PC-9 (cell line): ENCODE results near the gene SLAMF8. TPM values are rescaled to one million over a fixed set of nuclear protein-coding genes. Genes with fewer than 3 reads are reported as not detected.
A peak's percentile ranks its signal among the peaks of the same experiment; 100 is the strongest.

Source experiments
- BruUV-seq: library from RNA; stranded (reverse); fragments of 400-500 nt; replicated peaks from 2 replicates; lab custom pipeline; 2021; lab: Mats Ljungman, UMichigan
- CTCF ChIA-PET: fragments of 300-600 bp; sonication (Branson Sonifier 250); formaldehyde crosslinking; loops from one replicate; lab custom pipeline; 2022; ENCODE audit warnings: antibody characterized with exemption; lab: Charles Lee
- POLR2A ChIA-PET: fragments of 300-600 bp; sonication (Branson Sonifier 250); formaldehyde crosslinking; loops from one replicate; lab custom pipeline; 2022; ENCODE audit warnings: antibody characterized with exemption; ENCODE audit not compliant: unreplicated experiment; lab: Charles Lee
- DNase-seq, 2 experiments: peaks; one replicate each; pipeline versions ENCODE4 v3.0.0 to v3.0.0-alpha.2; 2015 to 2022; ENCODE audit warnings: mixed read lengths in 1 of 2
- H2AFZ ChIP-seq: fragments of 200-600 bp; sonication (generic); 2 replicates; pipeline ENCODE4 v1.8.1; 2017; ENCODE audit warnings: antibody characterized with exemption
- H3F3A ChIP-seq: fragments of 200-600 bp; sonication (generic); 2 replicates; pipeline ENCODE4 v1.8.1; 2017; ENCODE audit warnings: antibody characterized with exemption, mild to moderate bottlenecking, low read depth; ENCODE audit not compliant: insufficient read depth
- H3K27ac ChIP-seq: fragments of 200-600 bp; sonication (generic); 2 replicates; pipeline ENCODE4 v1.6.1; 2016; ENCODE audit warnings: mixed run types
- H3K27me3 ChIP-seq: fragments of 200-600 bp; sonication (generic); 2 replicates; pipeline ENCODE4 v1.6.1; 2016; ENCODE audit warnings: low read depth, mixed run types; ENCODE audit not compliant: insufficient read depth
- H3K36me3 ChIP-seq: fragments of 200-600 bp; sonication (generic); 2 replicates; pipeline ENCODE4 v1.6.1; 2016; ENCODE audit warnings: low read depth, mixed run types
- H3K4me1 ChIP-seq: fragments of 200-600 bp; sonication (generic); replicated peaks from 2 replicates; pipeline ENCODE4 v1.6.1; 2016; ENCODE audit warnings: mixed run types; ENCODE audit not compliant: insufficient read depth
- H3K4me2 ChIP-seq: fragments of 200-600 bp; sonication (generic); 2 replicates; pipeline ENCODE4 v1.6.1; 2017; ENCODE audit warnings: mixed run types
- H3K4me3 ChIP-seq: fragments of 200-600 bp; sonication (generic); 2 replicates; pipeline ENCODE4 v1.6.1; 2016; ENCODE audit warnings: mixed run types
- H3K79me2 ChIP-seq: fragments of 200-600 bp; sonication (generic); 2 replicates; pipeline ENCODE4 v1.6.1; 2017; ENCODE audit warnings: low read depth, mixed run types
- H3K9me2 ChIP-seq: fragments of 200-600 bp; sonication (generic); 2 replicates; pipeline ENCODE4 v1.8.1; 2017; ENCODE audit warnings: mild to moderate bottlenecking; ENCODE audit not compliant: insufficient read depth
- H3K9me3 ChIP-seq: fragments of 200-600 bp; sonication (generic); 2 replicates; pipeline ENCODE4 v1.8.1; 2016; ENCODE audit warnings: low read depth; ENCODE audit not compliant: insufficient read depth
- H4K20me1 ChIP-seq: fragments of 200-600 bp; sonication (generic); 2 replicates; pipeline ENCODE4 v1.8.1; 2017; ENCODE audit not compliant: insufficient read depth
- EZH2 ChIP-seq: fragments of 200-600 bp; sonication (generic); IDR thresholded peaks from 2 replicates; pipeline ENCODE4 v1.8.0; 2017; ENCODE audit warnings: antibody characterized with exemption, low read depth
- intact Hi-C: fragments of 100-400 bp; cut with micrococcal nuclease; formaldehyde crosslinking; loops from one replicate; pipeline ENCODE4 v1.10.0; 2022; ENCODE audit not compliant: unreplicated experiment
- total RNA-seq: library from RNA; stranded (reverse); gene quantifications from 2 replicates; pipeline ENCODE4 v1.2.3, GENCODE V29; 2021
- TF ChIP-seq, protein P1 (sequence below): fragments of 200-600 bp; sonication (generic); conservative IDR thresholded peaks from 2 replicates; pipeline ENCODE4 v1.6.1; 2017; ENCODE audit warnings: mixed run types, antibody characterized with exemption, mild to moderate bottlenecking, moderate library complexity

SLAMF8 gene
- total RNA-seq, 1 experiment from 2014 or later, result not detected

DNA sequence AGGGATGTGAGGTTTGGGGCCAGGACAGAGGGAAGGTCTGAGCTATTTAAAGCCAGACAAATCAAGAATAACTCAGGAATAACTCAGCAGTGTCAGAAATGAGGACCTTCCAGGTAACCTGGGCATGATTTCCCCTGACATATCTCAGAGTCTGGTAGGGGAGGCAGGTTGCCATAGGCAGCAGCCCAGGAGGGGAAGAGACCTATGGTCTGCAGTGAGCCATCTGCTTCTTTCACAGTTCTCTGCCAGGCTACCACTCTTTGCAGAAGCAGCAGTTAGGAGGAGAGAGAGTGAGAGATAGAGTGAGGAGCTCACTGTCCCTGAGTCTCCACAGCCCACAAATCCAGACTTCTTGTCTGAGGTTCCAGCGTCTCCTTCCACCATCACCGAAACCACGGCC, 42.1 kb downstream of the SLAMF8 start:
- Histone ChIP-seq H2AFZ (no peak overlapping the region), H3K27ac (no peak overlapping the region), H3K4me2 (0 out of 2 replicates have a peak overlapping the region, but pooled peaks have one; percentile 24), H3K4me3 (no peak overlapping the region), H3K4me1 (peaks cover 17% of the 10 kb centered on the region), H3K9me2 (no peaks in the 10 kb centered on the region), H3F3A (peaks cover 8% of the 10 kb centered on the region; the same call in 1 of the 2 replicates), H4K20me1 (no peaks in the 10 kb centered on the region), H3K79me2 (no peaks in the 10 kb centered on the region), H3K9me3 (no peaks in the 10 kb centered on the region), H3K27me3 (no peaks in the 10 kb centered on the region), H3K36me3 (no peaks in the 10 kb centered on the region)
- no TSS peak for BruUV-seq
- ChIA-PET POLR2A (interaction anchor here (0.5 to 0.8 kb wide), 4 partner anchors 12 to 230 kb away, joined by 3 to 12 read pairs (median 5); partner anchors contain the start of genes IGSF8 and TAGLN2), CTCF (interaction anchor here (0.5 to 1.5 kb wide), 3 partner anchors 13 to 20 kb away, joined by 3 to 5 read pairs (median 4); no protein-coding TSS in a partner anchor)
- DNase-seq, result no peak
- TF ChIP-seq, protein P1, sequence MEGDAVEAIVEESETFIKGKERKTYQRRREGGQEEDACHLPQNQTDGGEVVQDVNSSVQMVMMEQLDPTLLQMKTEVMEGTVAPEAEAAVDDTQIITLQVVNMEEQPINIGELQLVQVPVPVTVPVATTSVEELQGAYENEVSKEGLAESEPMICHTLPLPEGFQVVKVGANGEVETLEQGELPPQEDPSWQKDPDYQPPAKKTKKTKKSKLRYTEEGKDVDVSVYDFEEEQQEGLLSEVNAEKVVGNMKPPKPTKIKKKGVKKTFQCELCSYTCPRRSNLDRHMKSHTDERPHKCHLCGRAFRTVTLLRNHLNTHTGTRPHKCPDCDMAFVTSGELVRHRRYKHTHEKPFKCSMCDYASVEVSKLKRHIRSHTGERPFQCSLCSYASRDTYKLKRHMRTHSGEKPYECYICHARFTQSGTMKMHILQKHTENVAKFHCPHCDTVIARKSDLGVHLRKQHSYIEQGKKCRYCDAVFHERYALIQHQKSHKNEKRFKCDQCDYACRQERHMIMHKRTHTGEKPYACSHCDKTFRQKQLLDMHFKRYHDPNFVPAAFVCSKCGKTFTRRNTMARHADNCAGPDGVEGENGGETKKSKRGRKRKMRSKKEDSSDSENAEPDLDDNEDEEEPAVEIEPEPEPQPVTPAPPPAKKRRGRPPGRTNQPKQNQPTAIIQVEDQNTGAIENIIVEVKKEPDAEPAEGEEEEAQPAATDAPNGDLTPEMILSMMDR, result no peak
- no peak for TF ChIP-seq EZH2
- intact Hi-C loops, result loop anchor here (1.0 kb wide), 1 partner anchor 14 kb away; no protein-coding TSS in a partner anchor

DNA sequence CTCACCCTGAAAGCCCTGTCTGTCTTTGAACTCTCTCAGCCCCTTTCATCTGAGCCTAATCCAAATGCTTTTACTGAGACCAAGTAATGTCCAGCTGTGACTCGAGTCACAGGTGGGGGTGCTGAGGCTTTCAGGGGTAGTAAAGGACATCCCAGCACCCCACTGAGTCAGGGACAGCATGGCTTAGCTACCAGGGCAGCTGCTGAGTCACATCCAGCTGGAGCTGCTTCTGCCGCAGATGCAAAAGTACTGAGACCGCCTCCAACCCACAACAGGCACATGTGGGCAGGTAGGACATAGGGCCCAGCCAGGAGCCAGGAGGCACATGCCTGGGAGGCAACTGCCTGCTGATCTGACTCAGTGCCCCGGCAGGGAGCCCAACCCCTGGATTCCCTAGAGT, 42.5 kb downstream of the SLAMF8 start:
- Histone ChIP-seq H3K4me3 (no peak overlapping the region), H3K79me2 (no peaks in the 10 kb centered on the region), H3K4me1 (peaks cover 17% of the 10 kb centered on the region), H3K27ac (no peak overlapping the region), H3F3A (peaks cover 8% of the 10 kb centered on the region; the same call in 1 of the 2 replicates), H3K9me3 (no peaks in the 10 kb centered on the region), H4K20me1 (no peaks in the 10 kb centered on the region), H3K4me2 (peak overlapping the region; percentile 24), H3K27me3 (no peaks in the 10 kb centered on the region), H3K9me2 (no peaks in the 10 kb centered on the region), H3K36me3 (no peaks in the 10 kb centered on the region), H2AFZ (no peak overlapping the region)
- ChIA-PET POLR2A (interaction anchor here (0.5 to 0.8 kb wide), 3 partner anchors 56 to 229 kb away, joined by 3 to 12 read pairs (median 6); partner anchors contain the start of genes IGSF8 and TAGLN2), CTCF (interaction anchor here (0.5 kb wide), 1 partner anchor 14 kb away, joined by 4 read pairs; no protein-coding TSS in a partner anchor)
- peak; percentile 54 to 55 for DNase-seq
- BruUV-seq, result no TSS peak
- no peak for TF ChIP-seq EZH2
- TF ChIP-seq, protein P1, result no peak
- intact Hi-C loops, result no loop called here

DNA sequence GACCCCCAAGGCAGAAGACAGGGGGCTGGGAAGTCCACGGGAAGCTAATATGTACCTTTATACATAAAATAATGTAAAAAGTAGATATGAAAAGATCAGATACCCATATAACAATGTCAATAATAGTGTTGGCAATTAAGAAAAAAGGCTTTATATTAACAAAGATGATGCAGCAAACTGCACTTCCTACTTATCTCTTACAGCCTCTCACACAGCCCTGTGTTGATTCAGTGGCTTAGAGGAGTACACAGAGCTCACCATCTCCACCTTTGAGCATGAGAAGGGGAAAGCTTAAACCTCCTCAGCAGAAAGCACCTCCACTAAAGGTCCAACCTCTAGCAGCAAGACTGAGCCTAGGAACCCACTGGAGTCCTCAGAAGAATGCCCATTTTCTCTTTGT, 42.9 kb downstream of the SLAMF8 start:
- H3F3A ChIP-seq, result peaks cover 8% of the 10 kb centered on the region; the same call in 1 of the 2 replicates
- H3K9me2 ChIP-seq, result no peaks in the 10 kb centered on the region
- no peak overlapping the region for H3K4me3 ChIP-seq
- no peaks in the 10 kb centered on the region for H3K9me3 ChIP-seq
- no peak overlapping the region for H3K27ac ChIP-seq
- H3K27me3 ChIP-seq, result no peaks in the 10 kb centered on the region
- DNase-seq, result no peak
- no peaks in the 10 kb centered on the region for H4K20me1 ChIP-seq
- intact Hi-C loops, result no loop called here
- no peaks in the 10 kb centered on the region for H3K36me3 ChIP-seq
- H2AFZ ChIP-seq, result no peak overlapping the region
- H3K79me2 ChIP-seq, result no peaks in the 10 kb centered on the region
- TF ChIP-seq EZH2, result no peak
- BruUV-seq, result no TSS peak
- H3K4me2 ChIP-seq, result peak overlapping the region; percentile 24
- H3K4me1 ChIP-seq, result peaks cover 17% of the 10 kb centered on the region
- ChIA-PET POLR2A (interaction anchor here (0.5 kb wide), 1 partner anchor 54 kb away, joined by 4 read pairs; no protein-coding TSS in a partner anchor), CTCF (no interaction called here)
